ENCODE results near the gene PRSS3.
"Not testable (repeated sequence)": the region's sequence is repeated elsewhere in the genome, so short reads cannot be mapped to it uniquely, and the experiment has no call there.

PRSS3 gene

DNA sequence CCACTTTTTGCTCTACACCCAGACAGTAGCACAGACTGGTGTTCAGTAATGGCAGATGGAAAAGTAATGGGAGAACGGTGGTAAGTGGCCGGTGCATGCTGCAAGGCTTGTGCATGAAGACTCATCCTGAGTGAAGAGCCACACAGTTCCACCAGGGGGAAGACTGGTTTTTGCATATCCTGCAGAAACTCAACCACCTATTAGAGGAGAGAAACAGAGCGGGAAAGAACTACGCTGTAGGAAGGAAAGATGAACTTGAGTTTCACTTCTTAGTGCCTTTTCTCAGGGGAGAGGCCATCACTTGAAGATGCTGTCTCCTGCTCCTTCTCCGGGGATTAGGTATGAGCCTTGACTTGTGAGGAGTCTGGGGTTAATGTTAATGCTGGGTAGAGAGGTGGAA, 9.4 kb upstream of the PRSS3 start:
- no peaks in the 10 kb centered on the region for H3K9me3 ChIP-seq (ENCODE audit: severe bottlenecking)
- peak; percentile 41 for DNase-seq
- H3K27me3 ChIP-seq (ENCODE audit: insufficient read depth, low read depth, severe bottlenecking), result no peaks in the 10 kb centered on the region
- H3K27ac ChIP-seq, result no peak overlapping the region
- no peaks in the 10 kb centered on the region for H3K36me3 ChIP-seq
- TF ChIP-seq, protein P1, sequence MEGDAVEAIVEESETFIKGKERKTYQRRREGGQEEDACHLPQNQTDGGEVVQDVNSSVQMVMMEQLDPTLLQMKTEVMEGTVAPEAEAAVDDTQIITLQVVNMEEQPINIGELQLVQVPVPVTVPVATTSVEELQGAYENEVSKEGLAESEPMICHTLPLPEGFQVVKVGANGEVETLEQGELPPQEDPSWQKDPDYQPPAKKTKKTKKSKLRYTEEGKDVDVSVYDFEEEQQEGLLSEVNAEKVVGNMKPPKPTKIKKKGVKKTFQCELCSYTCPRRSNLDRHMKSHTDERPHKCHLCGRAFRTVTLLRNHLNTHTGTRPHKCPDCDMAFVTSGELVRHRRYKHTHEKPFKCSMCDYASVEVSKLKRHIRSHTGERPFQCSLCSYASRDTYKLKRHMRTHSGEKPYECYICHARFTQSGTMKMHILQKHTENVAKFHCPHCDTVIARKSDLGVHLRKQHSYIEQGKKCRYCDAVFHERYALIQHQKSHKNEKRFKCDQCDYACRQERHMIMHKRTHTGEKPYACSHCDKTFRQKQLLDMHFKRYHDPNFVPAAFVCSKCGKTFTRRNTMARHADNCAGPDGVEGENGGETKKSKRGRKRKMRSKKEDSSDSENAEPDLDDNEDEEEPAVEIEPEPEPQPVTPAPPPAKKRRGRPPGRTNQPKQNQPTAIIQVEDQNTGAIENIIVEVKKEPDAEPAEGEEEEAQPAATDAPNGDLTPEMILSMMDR (IDR thresholded peaks at IDR 0.05; ENCODE audit: low read depth, low read length), result peak; percentile 44
- no peak overlapping the region for H3K4me3 ChIP-seq (ENCODE audit: low read depth, low read length)

DNA sequence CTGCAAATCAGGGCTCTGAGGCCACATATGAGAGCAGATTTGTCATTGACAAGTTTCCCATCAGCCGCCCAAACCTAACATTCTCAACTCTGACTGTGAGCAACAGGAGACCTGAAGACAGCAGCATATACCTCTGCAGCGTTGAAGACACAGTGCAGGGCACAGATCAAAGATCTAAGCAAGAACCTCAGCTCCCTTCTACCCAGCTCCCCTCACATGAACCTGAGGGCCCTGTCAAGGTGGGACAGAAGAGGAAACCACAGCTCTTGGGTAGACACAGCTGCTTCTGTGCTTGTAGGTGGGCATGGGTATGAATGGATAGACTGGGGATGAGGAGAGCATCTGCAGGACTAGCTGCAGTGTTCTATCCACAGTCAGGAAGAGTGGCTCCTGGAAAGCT, 8.7 kb upstream of the PRSS3 start:
- TF ChIP-seq, protein P1 (IDR thresholded peaks at IDR 0.05; ENCODE audit: low read depth, low read length), result no peak
- H3K36me3 ChIP-seq, result no peaks in the 10 kb centered on the region
- H3K27ac ChIP-seq, result no peak overlapping the region
- no peaks in the 10 kb centered on the region for H3K27me3 ChIP-seq (ENCODE audit: insufficient read depth, low read depth, severe bottlenecking)
- no peak overlapping the region for H3K4me3 ChIP-seq (ENCODE audit: low read depth, low read length)
- no peaks in the 10 kb centered on the region for H3K9me3 ChIP-seq (ENCODE audit: severe bottlenecking)
- DNase-seq, result no peak

DNA sequence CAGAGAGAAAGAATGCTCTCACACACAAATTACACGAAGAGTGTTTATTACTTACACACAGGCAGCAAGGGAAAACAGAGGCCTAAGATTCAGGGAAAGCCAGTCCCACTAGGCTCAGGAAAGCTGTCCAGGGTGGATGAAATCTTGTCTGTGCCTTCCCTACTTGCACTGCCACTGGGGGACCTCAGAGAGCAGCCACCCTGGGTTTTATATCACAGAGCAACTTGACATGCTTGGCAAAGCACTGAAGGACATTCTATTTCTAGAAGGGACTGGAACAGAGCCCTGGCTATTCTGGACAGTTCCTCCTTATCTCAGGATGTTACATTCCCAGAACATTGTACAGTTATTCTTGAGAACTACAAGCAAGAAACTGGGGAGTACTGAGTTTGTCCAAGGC, 7.5 kb upstream of the PRSS3 start:
- no peaks in the 10 kb centered on the region for H3K36me3 ChIP-seq
- TF ChIP-seq, protein P1 (IDR thresholded peaks at IDR 0.05; ENCODE audit: low read depth, low read length), result no peak
- no peaks in the 10 kb centered on the region for H3K27me3 ChIP-seq (ENCODE audit: insufficient read depth, low read depth, severe bottlenecking)
- H3K4me3 ChIP-seq (ENCODE audit: low read depth, low read length), result no peak overlapping the region
- no peak overlapping the region for H3K27ac ChIP-seq
- no peak for DNase-seq
- no peaks in the 10 kb centered on the region for H3K9me3 ChIP-seq (ENCODE audit: severe bottlenecking)

DNA sequence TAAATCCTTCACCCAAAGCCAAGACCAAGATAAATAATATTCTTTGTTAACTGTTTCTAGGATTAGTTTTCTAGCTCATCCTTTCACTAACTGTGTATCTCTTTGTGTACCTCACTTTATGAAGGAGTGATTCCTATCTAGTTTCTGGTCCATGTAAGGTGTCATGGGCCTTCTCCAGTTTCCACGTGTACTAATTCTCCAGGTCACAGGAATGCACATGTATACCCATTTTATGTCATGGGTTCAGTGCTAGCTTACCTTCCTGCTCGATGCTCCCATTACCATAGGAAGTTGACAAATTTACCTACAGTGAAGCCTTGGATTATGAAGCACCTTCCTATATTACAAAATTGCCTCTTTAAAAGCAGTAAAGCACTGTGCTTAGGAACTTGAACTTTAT, 5.9 kb upstream of the PRSS3 start:
- not testable (repeated sequence) for H3K9me3 ChIP-seq (ENCODE audit: severe bottlenecking); H3K36me3 ChIP-seq; H3K27me3 ChIP-seq (ENCODE audit: insufficient read depth, low read depth, severe bottlenecking); DNase-seq; H3K4me3 ChIP-seq (ENCODE audit: low read depth, low read length); H3K27ac ChIP-seq

DNA sequence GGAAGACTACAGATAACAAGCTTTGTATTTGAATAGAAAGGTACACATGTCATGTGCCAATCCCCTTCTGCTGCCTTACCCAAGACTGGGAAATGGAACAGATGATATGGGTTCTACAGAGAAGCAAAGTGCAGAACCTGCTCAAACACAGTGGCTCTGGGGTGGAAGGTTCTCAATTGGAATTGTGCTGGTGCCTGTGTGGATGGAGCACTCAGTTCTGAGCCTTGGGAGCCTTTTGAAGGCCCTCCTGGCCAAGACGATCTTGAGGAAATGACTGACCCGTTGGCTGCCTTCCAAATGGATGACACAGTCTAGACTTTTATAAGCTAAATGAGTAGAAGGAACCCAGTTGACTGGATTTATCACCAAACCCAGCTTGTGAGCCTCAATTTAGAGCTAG, 4.2 kb upstream of the PRSS3 start:
- Histone ChIP-seq H3K27me3 (ENCODE audit: insufficient read depth, low read depth, severe bottlenecking) (no peaks in the 10 kb centered on the region), H3K9me3 (ENCODE audit: severe bottlenecking) (no peaks in the 10 kb centered on the region), H3K27ac (no peak overlapping the region), H3K36me3 (no peaks in the 10 kb centered on the region), H3K4me3 (ENCODE audit: low read depth, low read length) (no peak overlapping the region)
- TF ChIP-seq, protein P1 (IDR thresholded peaks at IDR 0.05; ENCODE audit: low read depth, low read length), result no peak
- no peak for DNase-seq

DNA sequence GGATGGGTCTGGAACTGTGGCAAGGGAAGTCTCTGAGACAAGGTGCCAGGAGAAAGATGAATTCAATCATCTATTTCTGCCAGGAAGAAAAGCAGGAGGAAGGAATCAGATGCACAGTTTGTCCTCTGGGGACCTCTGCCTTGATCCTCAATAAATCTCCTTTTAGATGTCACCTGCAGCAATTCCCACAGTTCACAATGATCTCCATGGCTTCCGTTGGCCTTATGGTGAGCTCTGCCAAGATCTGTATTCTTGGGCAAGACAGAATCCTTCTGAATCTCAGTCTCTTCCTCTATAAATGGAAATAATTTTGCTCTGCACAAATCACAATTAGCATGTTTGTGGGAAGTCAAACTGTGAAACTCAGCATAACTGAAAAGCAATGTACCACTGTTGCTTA, 1.9 kb upstream of the PRSS3 start:
- DNase-seq; H3K27me3 ChIP-seq (ENCODE audit: insufficient read depth, low read depth, severe bottlenecking): not testable (repeated sequence)

DNA sequence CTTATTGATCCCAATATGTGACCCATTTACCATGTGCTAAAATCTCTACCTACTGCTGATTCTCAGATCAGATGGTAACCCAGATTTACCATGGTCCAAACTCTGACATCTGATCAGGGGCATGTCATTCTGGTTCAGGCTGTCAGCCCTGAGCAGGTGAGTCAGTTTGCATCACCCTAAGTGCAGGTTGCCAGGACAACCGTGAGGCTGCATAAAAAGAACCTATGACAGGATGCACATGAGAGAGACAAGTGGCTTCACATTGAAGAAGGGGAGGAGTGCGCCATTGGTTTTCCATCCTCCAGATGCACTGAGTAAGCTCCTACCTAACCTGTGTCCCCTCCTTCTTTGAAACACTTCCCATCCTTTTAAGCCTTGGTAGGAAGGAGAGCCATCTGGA, 801 bp upstream of the PRSS3 start:
- Histone ChIP-seq H3K36me3 (no peaks in the 10 kb centered on the region), H3K27ac (no peak overlapping the region), H3K9me3 (ENCODE audit: severe bottlenecking) (no peaks in the 10 kb centered on the region), H3K4me3 (ENCODE audit: low read depth, low read length) (no peak overlapping the region), H3K27me3 (ENCODE audit: insufficient read depth, low read depth, severe bottlenecking) (no peaks in the 10 kb centered on the region)
- TF ChIP-seq, protein P1 (IDR thresholded peaks at IDR 0.05; ENCODE audit: low read depth, low read length), result no peak
- no peak for DNase-seq

More for the DNA sequence above, 1.9 kb upstream of the PRSS3 start:
- not testable (repeated sequence) for H3K36me3 ChIP-seq; H3K9me3 ChIP-seq (ENCODE audit: severe bottlenecking); H3K27ac ChIP-seq; H3K4me3 ChIP-seq (ENCODE audit: low read depth, low read length)
